Ishikawa (cell line): ENCODE data around the gene NBL1.

Experiments
- CEBPB ChIP-seq: IDR thresholded peaks from 2 replicates; pipeline ENCODE4 v1.6.1; 2012
- CREB1 ChIP-seq: IDR thresholded peaks from 2 replicates; pipeline ENCODE4 v1.6.1; 2012; ENCODE audit warnings: low read depth
- EGR1 ChIP-seq: IDR thresholded peaks from 2 replicates; pipeline ENCODE4 v1.6.1; 2012
- EP300 ChIP-seq: IDR thresholded peaks from 2 replicates; pipeline ENCODE4 v1.6.1; 2012; ENCODE audit warnings: borderline replicate concordance
- FOXM1 ChIP-seq: IDR thresholded peaks from 2 replicates; pipeline ENCODE4 v1.6.1; 2012; ENCODE audit warnings: low read depth, borderline replicate concordance
- NFIC ChIP-seq: IDR thresholded peaks from 2 replicates; pipeline ENCODE4 v1.6.1; 2012
- RAD21 ChIP-seq: IDR thresholded peaks from 2 replicates; pipeline ENCODE4 v1.6.1; 2012; ENCODE audit warnings: low read depth
- TAF1 ChIP-seq: IDR thresholded peaks from 2 replicates; pipeline ENCODE4 v1.6.1; 2012; ENCODE audit warnings: low read depth, mild to moderate bottlenecking
- TCF12 ChIP-seq: IDR thresholded peaks from 2 replicates; pipeline ENCODE4 v1.6.1; 2012; ENCODE audit warnings: low read depth
- TEAD4 ChIP-seq: IDR thresholded peaks from 2 replicates; pipeline ENCODE4 v1.6.1; 2012
- YY1 ChIP-seq: IDR thresholded peaks from 2 replicates; pipeline ENCODE4 v1.6.1; 2012; ENCODE audit warnings: low read depth
- ZBTB7A ChIP-seq: IDR thresholded peaks from 2 replicates; pipeline ENCODE4 v1.6.1; 2012; ENCODE audit warnings: low read depth
- TF ChIP-seq, protein P1 (sequence below): IDR thresholded peaks from 2 replicates; pipeline ENCODE4 v1.6.1; 2012
- TF ChIP-seq, protein P2 (sequence below): IDR thresholded peaks from 2 replicates; pipeline ENCODE4 v1.6.1; 2012
- TF ChIP-seq, protein P3 (sequence below): IDR thresholded peaks from 2 replicates; pipeline ENCODE4 v1.6.1; 2012; ENCODE audit warnings: low read depth, mild to moderate bottlenecking

Gene NBL1

DNA sequence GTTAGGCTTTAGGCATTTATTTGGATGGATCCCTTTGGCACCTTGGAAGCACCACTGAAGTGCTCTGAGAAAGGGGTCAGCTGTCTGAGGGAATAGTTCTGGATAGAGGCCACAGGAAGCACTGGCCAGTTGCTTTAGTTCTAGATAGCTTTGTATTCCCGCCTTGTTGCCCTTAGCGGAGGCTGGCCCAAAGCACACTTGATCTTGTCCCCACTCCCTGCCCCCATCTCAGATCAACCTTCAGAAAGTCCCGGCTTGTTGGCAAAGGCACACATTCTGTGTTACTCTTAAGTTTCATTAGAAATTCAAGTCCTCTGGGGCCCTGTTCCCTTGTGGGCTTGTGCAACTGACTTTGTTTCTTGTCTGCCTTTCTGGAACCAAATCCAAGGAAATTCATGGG is 15.2 kb upstream of the NBL1 start:
- TF ChIP-seq EP300: no peak
- TF ChIP-seq CREB1: no peak
- TF ChIP-seq, protein P1, sequence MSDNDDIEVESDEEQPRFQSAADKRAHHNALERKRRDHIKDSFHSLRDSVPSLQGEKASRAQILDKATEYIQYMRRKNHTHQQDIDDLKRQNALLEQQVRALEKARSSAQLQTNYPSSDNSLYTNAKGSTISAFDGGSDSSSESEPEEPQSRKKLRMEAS: no peak
- no peak for TF ChIP-seq TCF12
- TF ChIP-seq YY1: no peak
- TF ChIP-seq RAD21: no peak
- TF ChIP-seq, protein P2, sequence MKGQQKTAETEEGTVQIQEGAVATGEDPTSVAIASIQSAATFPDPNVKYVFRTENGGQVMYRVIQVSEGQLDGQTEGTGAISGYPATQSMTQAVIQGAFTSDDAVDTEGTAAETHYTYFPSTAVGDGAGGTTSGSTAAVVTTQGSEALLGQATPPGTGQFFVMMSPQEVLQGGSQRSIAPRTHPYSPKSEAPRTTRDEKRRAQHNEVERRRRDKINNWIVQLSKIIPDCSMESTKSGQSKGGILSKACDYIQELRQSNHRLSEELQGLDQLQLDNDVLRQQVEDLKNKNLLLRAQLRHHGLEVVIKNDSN: no peak
- TF ChIP-seq NFIC: no peak
- no peak for TF ChIP-seq FOXM1
- TF ChIP-seq TAF1: no peak
- TF ChIP-seq EGR1: no peak
- TF ChIP-seq ZBTB7A: no peak
- no peak for TF ChIP-seq TEAD4
- TF ChIP-seq CEBPB: no peak
- TF ChIP-seq, protein P3, sequence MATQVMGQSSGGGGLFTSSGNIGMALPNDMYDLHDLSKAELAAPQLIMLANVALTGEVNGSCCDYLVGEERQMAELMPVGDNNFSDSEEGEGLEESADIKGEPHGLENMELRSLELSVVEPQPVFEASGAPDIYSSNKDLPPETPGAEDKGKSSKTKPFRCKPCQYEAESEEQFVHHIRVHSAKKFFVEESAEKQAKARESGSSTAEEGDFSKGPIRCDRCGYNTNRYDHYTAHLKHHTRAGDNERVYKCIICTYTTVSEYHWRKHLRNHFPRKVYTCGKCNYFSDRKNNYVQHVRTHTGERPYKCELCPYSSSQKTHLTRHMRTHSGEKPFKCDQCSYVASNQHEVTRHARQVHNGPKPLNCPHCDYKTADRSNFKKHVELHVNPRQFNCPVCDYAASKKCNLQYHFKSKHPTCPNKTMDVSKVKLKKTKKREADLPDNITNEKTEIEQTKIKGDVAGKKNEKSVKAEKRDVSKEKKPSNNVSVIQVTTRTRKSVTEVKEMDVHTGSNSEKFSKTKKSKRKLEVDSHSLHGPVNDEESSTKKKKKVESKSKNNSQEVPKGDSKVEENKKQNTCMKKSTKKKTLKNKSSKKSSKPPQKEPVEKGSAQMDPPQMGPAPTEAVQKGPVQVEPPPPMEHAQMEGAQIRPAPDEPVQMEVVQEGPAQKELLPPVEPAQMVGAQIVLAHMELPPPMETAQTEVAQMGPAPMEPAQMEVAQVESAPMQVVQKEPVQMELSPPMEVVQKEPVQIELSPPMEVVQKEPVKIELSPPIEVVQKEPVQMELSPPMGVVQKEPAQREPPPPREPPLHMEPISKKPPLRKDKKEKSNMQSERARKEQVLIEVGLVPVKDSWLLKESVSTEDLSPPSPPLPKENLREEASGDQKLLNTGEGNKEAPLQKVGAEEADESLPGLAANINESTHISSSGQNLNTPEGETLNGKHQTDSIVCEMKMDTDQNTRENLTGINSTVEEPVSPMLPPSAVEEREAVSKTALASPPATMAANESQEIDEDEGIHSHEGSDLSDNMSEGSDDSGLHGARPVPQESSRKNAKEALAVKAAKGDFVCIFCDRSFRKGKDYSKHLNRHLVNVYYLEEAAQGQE: no peak

DNA sequence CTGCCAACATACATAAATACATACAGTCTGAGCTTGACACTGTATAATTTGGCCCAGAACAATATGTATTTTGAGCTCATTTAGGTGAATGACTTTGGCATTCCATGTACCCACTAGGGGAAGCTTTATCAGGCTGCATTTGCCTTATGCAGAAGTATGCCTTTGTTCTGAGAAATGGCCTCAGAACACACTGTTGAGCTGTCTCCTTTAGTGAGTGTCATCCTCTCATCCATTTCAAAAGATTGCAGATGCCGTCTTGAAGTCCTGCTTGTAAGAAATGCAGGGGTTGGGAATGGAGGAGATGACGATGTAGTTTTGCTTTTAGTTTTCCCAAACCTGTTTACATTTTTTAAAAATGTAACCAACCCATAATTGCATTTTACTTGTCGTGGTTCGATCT is 14.8 kb upstream of the NBL1 start:
- no peak for TF ChIP-seq EGR1
- TF ChIP-seq NFIC: no peak
- TF ChIP-seq ZBTB7A: no peak
- TF ChIP-seq YY1: no peak

DNA sequence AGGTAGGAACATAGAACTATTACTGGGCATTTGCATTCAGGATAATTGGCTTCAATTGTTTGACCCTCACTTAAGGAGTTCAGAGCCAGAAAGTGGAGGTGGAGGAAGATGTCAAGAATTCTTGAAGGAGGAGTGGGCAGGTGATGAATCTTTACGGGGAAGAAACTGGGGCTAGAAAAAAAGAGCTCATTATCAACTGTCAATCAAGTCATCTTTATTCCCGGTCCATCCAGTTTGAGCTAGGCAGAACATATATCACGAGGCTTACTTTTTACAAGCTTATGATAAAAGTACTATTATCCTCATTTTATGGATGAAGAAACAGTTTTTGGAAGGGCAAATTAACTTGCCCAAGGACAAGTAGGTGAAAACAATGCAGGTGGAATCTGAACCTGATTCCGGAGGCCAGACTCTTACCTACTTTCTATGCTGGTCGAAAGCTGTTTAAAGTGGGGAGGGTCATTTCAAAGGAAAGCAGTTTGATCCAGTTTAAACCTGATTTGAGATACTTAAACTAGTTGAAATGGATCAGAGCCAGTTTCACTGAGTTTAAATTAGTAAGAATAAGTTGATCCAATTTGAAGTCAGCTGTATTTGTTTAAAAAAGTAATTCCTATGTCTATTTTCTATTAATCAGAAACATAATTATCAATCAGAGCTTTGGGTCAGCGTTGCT is 13.3 kb upstream of the NBL1 start:
- TF ChIP-seq ZBTB7A (no peak), EP300 (no peak), RAD21 (no peak), CREB1 (no peak), YY1 (no peak), FOXM1 (no peak), CEBPB (no peak), EGR1 (no peak), TCF12 (no peak), TEAD4 (no peak), NFIC (no peak), TAF1 (no peak)
- TF ChIP-seq, protein P2: no peak
- TF ChIP-seq, protein P3: no peak
- TF ChIP-seq, protein P1: no peak

DNA sequence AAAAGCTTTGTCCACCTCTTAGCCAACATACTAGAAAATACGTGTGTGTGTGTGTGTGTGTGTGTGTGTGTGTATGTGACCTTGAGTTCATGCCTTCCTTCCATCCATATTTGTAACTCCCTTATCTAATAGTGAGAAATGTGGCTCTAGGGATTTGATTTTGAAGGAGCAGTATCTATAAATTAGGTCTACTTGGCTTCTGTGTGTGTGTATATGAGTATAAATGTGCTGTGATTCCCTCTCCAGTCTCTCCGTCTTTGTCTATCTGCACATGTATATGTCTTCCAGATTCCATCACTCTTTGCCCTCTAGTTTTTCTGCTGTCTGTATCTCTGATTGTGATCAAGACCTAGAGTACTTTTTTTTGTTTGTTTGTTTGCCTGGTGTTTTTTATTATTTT is 11.9 kb upstream of the NBL1 start:
- TF ChIP-seq, protein P3: no peak

DNA sequence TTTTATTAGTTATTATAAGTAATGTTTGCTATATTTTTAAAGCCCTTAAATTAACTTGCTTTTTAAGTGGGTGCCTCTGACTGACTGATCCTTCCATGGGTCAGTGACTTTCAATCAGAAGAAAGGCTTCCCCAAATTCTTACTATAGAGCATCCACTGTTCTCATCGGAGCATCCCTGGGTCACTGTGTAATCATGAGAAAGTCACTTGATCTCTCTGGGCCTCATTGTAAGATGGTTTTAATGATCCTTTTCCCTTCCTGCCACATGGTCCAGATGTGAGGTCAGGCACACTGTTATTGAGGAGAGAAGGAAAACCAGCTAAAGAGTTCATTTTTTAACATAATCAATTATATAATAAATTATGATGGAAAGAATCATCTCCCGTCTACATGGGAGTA is 11.0 kb upstream of the NBL1 start:
- no peak for TF ChIP-seq TAF1
- TF ChIP-seq EGR1: no peak
- no peak for TF ChIP-seq CEBPB
- no peak for TF ChIP-seq NFIC
- TF ChIP-seq, protein P2: no peak
- TF ChIP-seq CREB1: no peak
- TF ChIP-seq YY1: no peak
- no peak for TF ChIP-seq TEAD4
- no peak for TF ChIP-seq EP300
- TF ChIP-seq, protein P1: no peak
- no peak for TF ChIP-seq ZBTB7A
- TF ChIP-seq, protein P3: no peak
- TF ChIP-seq RAD21: no peak
- TF ChIP-seq TCF12: no peak
- TF ChIP-seq FOXM1: no peak
